OCI-M2 (cell line): ENCODE measurements around the gene MYO9A.

Experiments
- DNase-seq: peaks from one replicate; lab custom pipeline; 2025; ENCODE audit not compliant: unreplicated experiment; lab: John Stamatoyannopoulos, UW

Gene MYO9A

DNA sequence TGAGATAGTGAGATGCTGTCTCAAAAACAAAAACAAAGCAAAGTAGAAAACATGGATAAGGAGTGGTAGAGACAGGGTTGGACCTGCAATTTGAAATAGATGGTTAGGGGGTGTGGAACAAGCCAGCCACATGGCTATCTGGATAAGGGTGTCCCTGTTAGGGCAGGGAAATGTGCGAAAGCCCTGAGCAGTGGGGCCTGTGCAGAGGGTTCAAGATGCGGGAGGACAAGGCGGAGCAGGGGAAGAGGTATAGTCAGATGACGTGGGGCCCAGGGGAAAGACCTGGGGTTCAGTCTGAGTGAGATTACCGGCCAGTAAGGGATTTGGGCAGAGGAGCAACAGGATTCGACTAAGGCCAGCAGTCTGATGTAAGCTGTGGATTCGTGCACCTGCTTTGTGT is 326.0 kb downstream of the MYO9A start:
- DNase-seq, result no peak

GRCh38 chr15:71790081-71790480 is 327.9 kb downstream of the MYO9A start:
- DNase-seq, result no peak

DNA sequence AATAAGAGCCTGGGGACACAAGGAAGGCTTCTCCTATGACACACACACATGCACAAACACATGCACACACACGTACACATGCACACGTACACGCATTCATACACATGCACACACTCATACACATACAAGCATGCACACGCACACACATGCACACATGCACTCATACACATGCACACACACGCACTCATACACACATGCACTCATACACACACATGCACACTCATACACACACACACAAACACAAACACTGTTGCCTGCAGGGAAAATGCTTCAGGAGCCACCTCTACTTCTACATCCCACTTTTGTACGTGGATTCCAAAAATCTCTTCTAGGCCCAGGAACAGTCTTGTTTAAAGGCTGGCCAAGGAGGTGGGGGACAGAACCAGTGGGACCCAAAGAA is 328.3 kb downstream of the MYO9A start:
- DNase-seq, result no peak

GRCh38 chr15:71788646-71789579 is 329.0 kb downstream of the MYO9A start:
- no peak for DNase-seq

DNA sequence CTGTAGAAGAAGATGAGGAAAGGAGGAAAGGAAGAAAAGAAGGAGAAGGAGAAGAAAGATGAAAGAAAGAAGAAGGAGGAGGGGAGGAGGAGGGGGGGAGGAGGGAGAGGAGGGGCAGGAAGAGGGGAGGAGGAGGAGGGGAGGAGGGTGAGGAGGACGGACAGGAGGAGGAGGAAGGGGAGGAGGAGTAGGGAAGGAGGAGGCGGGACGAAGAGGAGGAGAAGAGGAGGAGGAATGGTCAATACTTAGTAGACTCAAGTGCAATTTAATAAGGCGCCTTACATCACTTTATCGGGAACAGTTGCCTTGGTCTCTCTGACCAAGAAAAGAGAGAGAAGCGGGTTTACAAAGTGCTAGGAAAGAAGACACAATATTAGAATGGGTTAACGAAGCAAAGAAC is 331.3 kb downstream of the MYO9A start:
- DNase-seq, result no peak

- DNase-seq, result no peak
Measured at GRCh38 chr15:71785996-71786395, 332.0 kb downstream of the MYO9A start.

DNA sequence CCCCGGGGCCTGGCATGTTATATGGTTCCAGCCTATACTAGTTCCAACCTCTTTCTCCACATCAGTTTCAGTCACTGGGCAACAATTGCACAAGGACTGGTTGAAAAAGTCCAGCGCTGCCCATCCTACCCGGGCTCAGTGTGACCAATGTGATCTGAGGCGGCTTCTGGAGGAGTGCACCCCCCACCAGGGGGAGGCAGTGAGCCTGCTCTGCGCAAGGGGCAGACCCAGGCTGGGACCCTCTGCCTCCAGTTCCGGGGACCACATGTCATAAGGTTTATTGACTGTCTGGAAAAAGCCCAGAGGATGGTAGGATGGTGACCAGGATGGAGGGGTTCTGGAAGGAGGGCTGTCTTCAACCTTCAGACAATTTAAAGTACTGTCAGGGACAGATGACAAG is 333.2 kb downstream of the MYO9A start:
- no peak for DNase-seq

DNA sequence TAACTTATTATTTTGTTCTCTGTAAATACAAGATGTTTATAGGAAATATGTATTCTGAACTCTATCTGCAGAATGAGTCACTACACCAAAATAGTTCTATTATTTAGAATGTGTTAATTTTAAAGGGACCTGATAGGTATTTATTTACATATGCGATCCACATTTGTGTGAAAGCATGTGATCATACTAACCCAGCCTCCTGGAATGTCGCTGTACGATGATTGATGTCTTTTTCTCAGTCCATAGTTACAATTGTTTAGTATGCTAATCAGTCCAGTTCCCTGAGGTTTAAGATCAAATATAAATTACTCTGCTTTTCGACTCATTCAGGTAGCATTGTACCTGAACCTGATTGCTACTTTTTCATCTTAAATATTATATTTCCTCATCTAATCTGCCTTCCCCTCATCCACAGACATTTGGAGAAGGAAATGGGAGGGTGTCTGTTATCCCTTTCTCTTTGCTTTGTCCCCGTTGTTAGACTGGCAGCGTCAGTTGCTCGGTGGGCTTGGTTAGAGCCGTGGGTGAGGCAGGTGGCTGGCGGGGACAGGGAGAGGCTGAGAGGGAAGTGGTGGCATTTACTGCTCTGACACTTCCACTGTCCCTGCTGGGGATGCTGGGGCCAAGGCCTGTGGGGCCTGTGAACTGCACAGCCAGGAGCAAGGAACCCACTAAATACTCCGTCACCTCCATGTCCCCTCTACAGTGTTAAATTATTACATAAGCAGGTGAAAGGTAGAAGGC is 335.4 kb downstream of the MYO9A start:
- DNase-seq, result no peak

- DNase-seq, result no peak
Measured at GRCh38 chr15:71781965-71782265, 336.0 kb downstream of the MYO9A start.

- DNase-seq, result no peak
Measured at GRCh38 chr15:71781179-71781964, 336.6 kb downstream of the MYO9A start.

DNA sequence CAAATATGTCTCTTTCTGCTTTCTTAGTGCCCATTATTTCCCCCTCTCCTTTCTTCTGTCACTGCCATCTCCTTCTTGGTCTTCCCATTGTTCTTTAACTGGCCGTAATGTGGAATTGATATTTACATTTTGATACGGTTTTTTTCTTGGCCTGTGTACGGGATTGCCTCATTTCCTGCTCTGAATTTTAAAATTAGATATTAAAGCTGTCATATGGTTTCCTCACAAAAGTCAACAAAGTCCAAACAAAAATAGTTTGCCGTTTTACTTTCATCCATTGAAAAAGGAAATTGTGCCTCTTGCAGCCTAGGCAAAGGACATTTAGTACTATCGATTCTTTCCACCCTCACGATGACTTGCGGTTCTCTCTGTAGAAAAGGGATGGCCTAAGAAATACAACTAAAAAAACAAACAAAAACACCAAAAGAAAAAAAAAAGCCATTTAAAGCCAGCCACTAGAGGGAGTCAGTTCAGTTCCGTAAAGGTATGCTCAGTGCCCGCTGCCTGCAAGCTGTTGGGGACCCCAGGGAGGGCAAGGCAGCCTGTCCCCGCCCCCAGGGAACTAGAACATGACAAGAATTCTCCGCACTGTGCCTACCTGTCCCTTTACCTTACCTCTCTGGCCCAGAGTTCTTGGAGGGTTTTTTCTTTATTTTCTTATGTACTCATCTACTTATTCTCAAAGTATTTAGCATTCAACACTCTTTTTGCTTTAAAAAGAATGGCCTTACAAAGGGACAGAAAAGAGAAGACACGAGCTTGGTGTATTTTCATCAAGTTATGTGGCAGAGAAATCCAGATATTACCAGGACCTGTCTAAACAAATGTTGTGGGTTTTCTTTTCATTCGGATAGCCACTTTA is 337.6 kb downstream of the MYO9A start:
- DNase-seq, result no peak

- DNase-seq, result no peak
Measured at GRCh38 chr15:71779073-71779797, 338.7 kb downstream of the MYO9A start.

GRCh38 chr15:71777216-71777943 is 340.6 kb downstream of the MYO9A start:
- no peak for DNase-seq

- no peak for DNase-seq
Measured at GRCh38 chr15:71776304-71776703, 341.6 kb downstream of the MYO9A start.

DNA sequence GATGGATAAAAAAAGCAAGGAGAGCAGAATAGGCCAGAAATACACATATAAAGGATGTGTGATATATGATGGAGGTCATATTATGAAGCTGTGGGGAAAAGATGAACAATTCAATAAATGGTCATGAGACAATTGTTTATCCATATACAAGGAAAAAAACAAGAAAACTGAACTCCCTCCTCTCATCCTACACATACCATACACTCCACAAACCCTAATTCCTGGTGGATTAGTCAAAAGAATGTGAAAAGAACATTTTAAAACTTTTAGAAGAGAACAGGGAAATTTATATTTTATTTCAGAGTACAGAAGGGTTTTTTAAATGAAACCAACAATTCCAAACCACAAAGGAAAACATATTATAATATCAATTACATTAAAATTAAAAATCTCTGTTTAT is 342.1 kb downstream of the MYO9A start:
- no peak for DNase-seq

GRCh38 chr15:71773206-71773859 is 344.6 kb downstream of the MYO9A start:
- DNase-seq, result no peak
